Keratinocyte (primary cell): Measurements from ENCODE around the gene MX1. TPM values are rescaled to one million over a fixed set of nuclear protein-coding genes. Genes with fewer than 3 reads are reported as not detected.

Experiments
- DNase-seq: peaks from one replicate; pipeline ENCODE4 v3.0.0-alpha.2; 2011; ENCODE audit warnings: low read depth, missing footprints, low spot score
- FAIRE-seq: peaks from 2 replicates; lab custom pipeline; 2011; peaks lifted over from hg19 to GRCh38; lab: Jason Lieb, UNC
- H2AFZ ChIP-seq: 2 replicates; pipeline ENCODE4 v1.6.0; 2012; ENCODE audit warnings: low read length, control low read depth, inconsistent platforms; ENCODE audit not compliant: control insufficient read depth
- H3K27ac ChIP-seq: 2 replicates; pipeline ENCODE4 v1.5.1; 2011; ENCODE audit warnings: low read length; ENCODE audit not compliant: control insufficient read depth, insufficient read depth
- H3K27me3 ChIP-seq: 3 replicates; pipeline ENCODE4 v1.6.0; 2011; ENCODE audit warnings: low read length; ENCODE audit not compliant: control insufficient read depth, insufficient read depth; ENCODE audit errors: extremely low read depth
- H3K36me3 ChIP-seq, 2 experiments: 2 replicates in 1 of 2; 3 replicates in 1 of 2; pipeline ENCODE4 v1.5.1; 2011; ENCODE audit warnings: low read length in 2 of 2, mild to moderate bottlenecking in 1 of 2; ENCODE audit not compliant: control insufficient read depth in 2 of 2, insufficient read depth in 2 of 2; ENCODE audit errors: extremely low read depth in 1 of 2
- H3K4me1 ChIP-seq: 3 replicates; pipeline ENCODE4 v1.5.1; 2011; ENCODE audit warnings: low read length; ENCODE audit not compliant: control insufficient read depth, insufficient read depth; ENCODE audit errors: extremely low read depth
- H3K4me2 ChIP-seq: 3 replicates; pipeline ENCODE4 v1.6.0; 2011; ENCODE audit warnings: low read depth, low read length; ENCODE audit not compliant: control insufficient read depth, insufficient read depth; ENCODE audit errors: extremely low read depth
- H3K4me3 ChIP-seq, 3 experiments: fragments of 200-600 bp in 1 of 3; sonication (generic) in 1 of 3; 2 replicates in 2 of 3; 3 replicates in 1 of 3; pipeline ENCODE4 v1.5.1; 2011 to 2016; ENCODE audit warnings: low read length in 3 of 3, mild to moderate bottlenecking in 3 of 3, control low read depth in 2 of 3, inconsistent platforms in 1 of 3, low read depth in 1 of 3, mixed read lengths in 1 of 3, mixed run types in 1 of 3, moderate library complexity in 1 of 3; ENCODE audit not compliant: control insufficient read depth in 2 of 3, insufficient read depth in 2 of 3; ENCODE audit errors: extremely low read depth in 1 of 3
- H3K79me2 ChIP-seq: 2 replicates; pipeline ENCODE4 v1.6.0; 2012; ENCODE audit warnings: low read length; ENCODE audit not compliant: control insufficient read depth, insufficient read depth
- H3K9ac ChIP-seq: 3 replicates; pipeline ENCODE4 v1.6.0; 2011; ENCODE audit warnings: low read length; ENCODE audit not compliant: control insufficient read depth, insufficient read depth; ENCODE audit errors: extremely low read depth
- H3K9me1 ChIP-seq: 3 replicates; pipeline ENCODE4 v1.6.0; 2011; ENCODE audit warnings: low read length; ENCODE audit not compliant: control insufficient read depth, insufficient read depth; ENCODE audit errors: extremely low read depth
- H3K9me3 ChIP-seq: 2 replicates; pipeline ENCODE4 v1.5.1; 2012; ENCODE audit warnings: low read depth, low read length; ENCODE audit not compliant: control insufficient read depth
- H4K20me1 ChIP-seq: 3 replicates; pipeline ENCODE4 v1.6.0; 2011; ENCODE audit warnings: low read length; ENCODE audit not compliant: control insufficient read depth, insufficient read depth; ENCODE audit errors: extremely low read depth
- CTCF ChIP-seq, 3 experiments: IDR thresholded peaks in 1 of 3; conservative IDR thresholded peaks in 1 of 3; optimal IDR thresholded peaks in 1 of 3; 2 replicates in 2 of 3; 3 replicates in 1 of 3; pipeline versions ENCODE3 to v1.5.1; 2011; ENCODE audit warnings: low read length in 3 of 3, mild to moderate bottlenecking in 3 of 3, moderate library complexity in 2 of 3, control low read depth in 1 of 3, inconsistent platforms in 1 of 3; ENCODE audit not compliant: insufficient read depth in 2 of 3; ENCODE audit errors: extremely low read depth in 1 of 3
- EZH2 ChIP-seq: IDR thresholded peaks from one replicate; pipeline ENCODE4 v1.6.1; 2012; ENCODE audit warnings: inconsistent platforms, mild to moderate bottlenecking, low read length, moderate library complexity
- dilution Hi-C: fragments of 300-500 bp; cut with MboI; formaldehyde crosslinking; loops from one replicate; pipeline ENCODE4 v1.7.0; 2020; ENCODE audit warnings: low sequenced_read_pairs; ENCODE audit not compliant: extremely low pct_ligation_motif_present
- polyA plus RNA-seq, 5 experiments: library from polyadenylated mRNA; depleted of rRNA in 3 of 5; stranded (reverse) in 3 of 5; stranded (forward) in 1 of 5; unstranded in 1 of 5; fragments of >200 nt; gene quantifications; 1 replicate in 1 of 5; 2 replicates in 3 of 5; 3 replicates in 1 of 5; pipeline versions ENCODE4 v1.2.1 to v1.2.3, GENCODE V29; 2011 to 2012; ENCODE audit warnings: missing spikeins in 2 of 5, low read depth in 1 of 5, low replicate concordance in 1 of 5

MX1 gene
- polyA plus RNA-seq, 1 donor (not counting 4 experiments of a cell fraction or from before 2014, with no cell fraction given): 151 TPM

- H3K9me1 ChIP-seq: no peaks in the 10 kb centered on the region
- H3K4me1 ChIP-seq: peaks cover 9% of the 10 kb centered on the region
- FAIRE-seq (no peak), DNase-seq (no peak)
- H3K9ac ChIP-seq: no peak overlapping the region
- dilution Hi-C loops: no loop called here
- no peak overlapping the region for H3K27ac ChIP-seq
- H3K4me3 ChIP-seq: no peak overlapping the region
- H2AFZ ChIP-seq: no peak overlapping the region
- no peaks in the 10 kb centered on the region for H4K20me1 ChIP-seq
- no peak for TF ChIP-seq EZH2
- TF ChIP-seq CTCF (optimal IDR thresholded peaks at IDR 0.05 in 1 of 3, IDR thresholded peaks at IDR 0.05 in 1 of 3, conservative IDR thresholded peaks at IDR 0.05 in 1 of 3; ENCODE audit: extremely low read depth in 1 of 3, insufficient read depth in 2 of 3, low read length in 3 of 3): no peak
- H3K27me3 ChIP-seq: peaks cover 26% of the 10 kb centered on the region
- H3K79me2 ChIP-seq: no peaks in the 10 kb centered on the region
- H3K9me3 ChIP-seq: no peaks in the 10 kb centered on the region
- no peak overlapping the region for H3K4me2 ChIP-seq
- no peaks in the 10 kb centered on the region for H3K36me3 ChIP-seq
Observed at GRCh38 chr21:41465176-41465781, 39.2 kb downstream of the MX1 start.

DNA sequence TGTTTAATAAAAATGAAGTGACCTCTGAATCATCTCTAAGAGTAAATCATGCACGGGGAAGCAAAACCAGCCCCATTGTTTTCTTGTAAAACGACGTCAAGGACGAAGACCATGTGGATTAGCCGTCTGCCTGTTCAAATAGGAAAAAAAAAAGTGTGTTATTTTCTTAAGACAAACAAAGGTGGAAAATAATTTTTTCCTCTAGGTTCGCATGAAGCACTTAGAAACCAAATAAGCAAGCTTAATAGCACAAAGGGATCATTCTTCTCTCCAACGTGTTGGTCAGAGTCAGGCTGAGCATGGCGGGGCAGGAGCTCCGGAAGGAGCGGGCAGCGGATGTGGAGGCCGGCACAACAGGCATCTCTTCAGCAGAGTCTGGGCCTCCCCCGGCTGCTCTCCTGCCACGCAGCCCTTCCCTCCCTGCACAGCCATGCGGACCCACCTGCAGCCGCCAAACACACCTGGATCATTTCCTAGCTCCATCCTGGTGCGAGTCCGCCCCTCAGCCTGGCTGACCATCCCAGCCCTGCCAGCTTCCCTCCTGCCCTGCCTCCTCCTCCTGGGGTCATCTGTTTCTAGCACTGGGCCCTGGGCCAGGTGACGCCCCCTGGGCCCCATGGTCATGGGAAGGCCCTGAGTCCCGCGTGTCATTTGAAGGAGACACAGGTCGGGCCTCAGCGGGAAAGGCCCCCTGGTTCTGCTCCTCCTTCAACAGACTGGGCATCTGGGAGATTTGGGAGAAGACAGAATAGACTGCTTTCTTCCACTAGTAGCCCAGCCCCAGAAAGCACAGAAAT lies 40.2 kb downstream of the MX1 start:
- dilution Hi-C loops: no loop called here
- Histone ChIP-seq H3K4me2 (no peak overlapping the region), H4K20me1 (no peaks in the 10 kb centered on the region), H3K27me3 (peaks cover 26% of the 10 kb centered on the region), H2AFZ (no peak overlapping the region), H3K27ac (no peak overlapping the region), H3K36me3 (no peaks in the 10 kb centered on the region), H3K9me3 (no peaks in the 10 kb centered on the region), H3K79me2 (no peaks in the 10 kb centered on the region), H3K4me3 (no peak overlapping the region), H3K9me1 (no peaks in the 10 kb centered on the region), H3K4me1 (peaks cover 5% of the 10 kb centered on the region), H3K9ac (no peak overlapping the region)
- DNase-seq: no peak
- TF ChIP-seq CTCF (optimal IDR thresholded peaks at IDR 0.05 in 1 of 3, IDR thresholded peaks at IDR 0.05 in 1 of 3, conservative IDR thresholded peaks at IDR 0.05 in 1 of 3; ENCODE audit: extremely low read depth in 1 of 3, insufficient read depth in 2 of 3, low read length in 3 of 3): no peak
- no peak for TF ChIP-seq EZH2
- FAIRE-seq: no peak
